GM18519 (cell line): Measurements from ENCODE around the gene NABP2.
"Not testable (repeated sequence)": the region's sequence is repeated elsewhere in the genome, so short reads cannot be mapped to it uniquely, and the experiment has no call there.

Source experiments
- ATAC-seq: cut with Tn5 transposase; IDR thresholded peaks from one replicate; pipeline ENCODE4 v1.9.1; 2021; ENCODE audit warnings: mild to moderate bottlenecking, moderate library complexity; ENCODE audit not compliant: unreplicated experiment, low FRiP score

Gene NABP2

GRCh38 chr12:56241424-56242303 is 17.5 kb downstream of the NABP2 start:
- no peak for ATAC-seq

GRCh38 chr12:56242986-56243385 is 18.8 kb downstream of the NABP2 start:
- no peak for ATAC-seq

- ATAC-seq = no peak
Measured at GRCh38 chr12:56243731-56244181, 19.6 kb downstream of the NABP2 start.

GRCh38 chr12:56244494-56244893 is 20.4 kb downstream of the NABP2 start:
- ATAC-seq = no peak

GRCh38 chr12:56247923-56248322 is 23.8 kb downstream of the NABP2 start:
- ATAC-seq = no peak

- ATAC-seq = no peak
Measured at GRCh38 chr12:56248711-56249110, 24.6 kb downstream of the NABP2 start.

GRCh38 chr12:56252649-56253048 is 28.5 kb downstream of the NABP2 start:
- ATAC-seq = no peak

GRCh38 chr12:56253091-56253490 is 28.9 kb downstream of the NABP2 start:
- ATAC-seq = no peak

- no peak for ATAC-seq
Measured at GRCh38 chr12:56255671-56256070, 31.5 kb downstream of the NABP2 start.

- no peak for ATAC-seq
Measured at GRCh38 chr12:56256326-56256960, 32.3 kb downstream of the NABP2 start.

- no peak for ATAC-seq
Measured at GRCh38 chr12:56257071-56257470, 32.9 kb downstream of the NABP2 start.

GRCh38 chr12:56257491-56258067 is 33.4 kb downstream of the NABP2 start:
- no peak for ATAC-seq

GRCh38 chr12:56258068-56258819 is 34.1 kb downstream of the NABP2 start, which contains the start of gene ANKRD52:
TSS of gene ANKRD52 (minus strand) at chr12:56258384. CDS start at chr12:56258269, 115 bp downstream.
- ATAC-seq = peak; percentile 73

GRCh38 chr12:56258820-56259183 is 34.7 kb downstream of the NABP2 start:
- no peak for ATAC-seq

- ATAC-seq = no peak
Measured at GRCh38 chr12:56260380-56260779, 36.2 kb downstream of the NABP2 start.

GRCh38 chr12:56260921-56261320 is 36.8 kb downstream of the NABP2 start:
- no peak for ATAC-seq

GRCh38 chr12:56261503-56262232 is 37.5 kb downstream of the NABP2 start:
- ATAC-seq = no peak

- ATAC-seq = not testable (repeated sequence)
Measured at GRCh38 chr12:56262955-56263354, 38.8 kb downstream of the NABP2 start.

GRCh38 chr12:56266068-56266692 is 42.0 kb downstream of the NABP2 start:
- ATAC-seq = not testable (repeated sequence)
